Nephron progenitor cell (in vitro differentiated cells): ENCODE measurements around the gene HSD11B2.

Source experiments
- DNase-seq: peaks from one replicate; pipeline ENCODE4 v3.0.0; 2021
- H3K27ac Mint-ChIP-seq: 2 replicates; pipeline ENCODE4 v1.8.0; 2021; ENCODE audit warnings: mild to moderate bottlenecking, moderate library complexity, mixed read lengths
- H3K27me3 Mint-ChIP-seq: 2 replicates; pipeline ENCODE4 v1.8.0; 2021; ENCODE audit warnings: mild to moderate bottlenecking, low read depth, mixed read lengths; ENCODE audit not compliant: poor library complexity
- H3K36me3 Mint-ChIP-seq: 2 replicates; pipeline ENCODE4 v1.8.0; 2021; ENCODE audit warnings: low read depth, mixed read lengths
- H3K4me1 Mint-ChIP-seq: 2 replicates; pipeline ENCODE4 v1.8.0; 2021; ENCODE audit warnings: mixed read lengths
- H3K4me3 Mint-ChIP-seq: 2 replicates; pipeline ENCODE4 v1.8.0; 2021; ENCODE audit warnings: mild to moderate bottlenecking, moderate library complexity, mixed read lengths
- H3K9me3 Mint-ChIP-seq: 2 replicates; pipeline ENCODE4 v1.8.0; 2021; ENCODE audit warnings: mild to moderate bottlenecking, moderate library complexity, mixed read lengths
- TF ChIP-seq, protein P1 (sequence below): fragments of 200-600 bp; sonication (generic); IDR thresholded peaks from 2 replicates; pipeline ENCODE4 v1.5.0; 2021; ENCODE audit warnings: antibody characterized with exemption

The HSD11B2 gene

GRCh38 chr16:67428146-67428731 is 2.7 kb upstream of the HSD11B2 start:
- TF ChIP-seq, protein P1, sequence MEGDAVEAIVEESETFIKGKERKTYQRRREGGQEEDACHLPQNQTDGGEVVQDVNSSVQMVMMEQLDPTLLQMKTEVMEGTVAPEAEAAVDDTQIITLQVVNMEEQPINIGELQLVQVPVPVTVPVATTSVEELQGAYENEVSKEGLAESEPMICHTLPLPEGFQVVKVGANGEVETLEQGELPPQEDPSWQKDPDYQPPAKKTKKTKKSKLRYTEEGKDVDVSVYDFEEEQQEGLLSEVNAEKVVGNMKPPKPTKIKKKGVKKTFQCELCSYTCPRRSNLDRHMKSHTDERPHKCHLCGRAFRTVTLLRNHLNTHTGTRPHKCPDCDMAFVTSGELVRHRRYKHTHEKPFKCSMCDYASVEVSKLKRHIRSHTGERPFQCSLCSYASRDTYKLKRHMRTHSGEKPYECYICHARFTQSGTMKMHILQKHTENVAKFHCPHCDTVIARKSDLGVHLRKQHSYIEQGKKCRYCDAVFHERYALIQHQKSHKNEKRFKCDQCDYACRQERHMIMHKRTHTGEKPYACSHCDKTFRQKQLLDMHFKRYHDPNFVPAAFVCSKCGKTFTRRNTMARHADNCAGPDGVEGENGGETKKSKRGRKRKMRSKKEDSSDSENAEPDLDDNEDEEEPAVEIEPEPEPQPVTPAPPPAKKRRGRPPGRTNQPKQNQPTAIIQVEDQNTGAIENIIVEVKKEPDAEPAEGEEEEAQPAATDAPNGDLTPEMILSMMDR = peak; percentile 84
- H3K27me3 Mint-ChIP-seq = peaks cover 72% of the 10 kb centered on the region
- H3K36me3 Mint-ChIP-seq = no peaks in the 10 kb centered on the region
- H3K4me3 Mint-ChIP-seq = no peak overlapping the region
- H3K27ac Mint-ChIP-seq = no peak overlapping the region
- peaks cover 71% of the 10 kb centered on the region for H3K4me1 Mint-ChIP-seq
- peak; percentile 86 for DNase-seq
- H3K9me3 Mint-ChIP-seq = no peaks in the 10 kb centered on the region

DNA sequence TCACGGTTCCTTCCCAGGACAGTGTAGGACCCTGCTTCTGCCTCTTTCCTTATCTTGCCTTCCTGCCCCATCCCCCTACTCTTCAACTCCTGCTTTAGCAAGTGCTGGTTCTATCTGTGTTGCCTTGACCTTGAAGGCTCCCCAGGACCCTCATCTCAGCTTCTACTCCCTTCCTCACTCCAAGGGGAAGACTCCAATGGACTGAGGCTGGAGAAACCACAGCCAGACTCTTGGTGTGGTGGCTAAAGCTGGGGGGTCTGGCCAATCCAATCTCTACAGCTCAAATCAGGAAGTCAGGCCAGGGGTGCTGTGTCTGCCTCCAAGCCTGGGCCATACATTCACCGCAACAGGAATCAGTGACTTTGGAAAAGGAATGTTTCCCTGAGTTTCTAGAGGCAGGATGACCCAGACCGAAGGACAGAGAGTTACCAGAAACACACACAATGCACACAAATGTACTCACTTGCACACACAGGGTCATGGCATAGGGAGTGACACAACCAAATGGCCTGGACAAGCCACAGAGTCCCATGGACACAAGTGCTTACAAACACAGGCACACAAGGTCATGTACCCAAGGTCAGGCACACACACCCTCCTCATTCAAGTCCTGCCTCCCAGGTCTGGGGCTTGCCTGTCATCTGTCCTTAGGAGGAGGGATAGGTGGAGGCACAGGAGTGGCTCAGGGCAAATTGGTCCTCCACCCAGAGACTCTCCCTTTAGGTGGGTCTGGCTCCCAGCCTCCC is 1.7 kb upstream of the HSD11B2 start:
- no peak for DNase-seq
- Mint-ChIP-seq H3K4me1 (peaks cover 71% of the 10 kb centered on the region), H3K4me3 (peak overlapping the region; percentile 67), H3K27me3 (peaks cover 77% of the 10 kb centered on the region), H3K27ac (no peak overlapping the region), H3K36me3 (peaks cover 3% of the 10 kb centered on the region), H3K9me3 (no peaks in the 10 kb centered on the region)
- TF ChIP-seq, protein P1 = no peak

DNA sequence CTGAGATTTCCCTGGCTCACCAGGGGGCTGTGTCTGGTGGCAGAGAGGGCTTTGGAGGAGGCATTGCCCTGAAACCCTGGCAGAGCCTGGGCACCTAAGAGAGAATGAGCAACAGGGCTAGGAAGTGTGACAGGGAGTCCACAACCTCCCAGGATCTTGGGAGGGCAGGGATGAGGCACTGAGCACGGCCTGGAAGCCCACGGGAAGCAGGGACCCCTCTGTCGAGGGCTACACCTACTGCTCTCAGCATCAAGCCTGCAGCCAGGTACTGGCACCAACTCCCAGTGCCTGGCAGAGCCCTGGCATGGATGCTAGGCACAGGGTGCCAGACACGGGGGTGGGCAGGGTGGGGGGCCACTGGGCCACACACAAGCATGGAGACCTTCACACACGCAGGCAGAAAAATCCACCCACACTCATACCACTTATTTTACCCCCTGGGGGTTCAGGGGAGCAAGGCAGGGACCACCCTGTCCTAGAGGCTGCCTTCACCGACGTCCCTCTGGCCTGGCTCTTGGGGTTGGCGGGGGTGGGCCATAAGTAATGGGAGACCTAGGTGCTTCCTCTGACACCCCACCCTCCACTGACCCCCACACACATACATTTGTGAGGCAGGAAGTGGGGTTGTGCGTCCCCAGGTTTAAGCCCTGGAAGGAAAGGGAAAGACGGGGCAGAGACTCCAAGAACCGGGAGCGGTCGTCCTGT is 970 bp upstream of the HSD11B2 start:
- H3K27ac Mint-ChIP-seq = no peak overlapping the region
- peaks cover 71% of the 10 kb centered on the region for H3K27me3 Mint-ChIP-seq
- H3K36me3 Mint-ChIP-seq = peaks cover 6% of the 10 kb centered on the region
- DNase-seq = no peak
- peak overlapping the region; percentile 82 for H3K4me3 Mint-ChIP-seq
- H3K9me3 Mint-ChIP-seq = no peaks in the 10 kb centered on the region
- peaks cover 71% of the 10 kb centered on the region for H3K4me1 Mint-ChIP-seq
- TF ChIP-seq, protein P1 = no peak

DNA sequence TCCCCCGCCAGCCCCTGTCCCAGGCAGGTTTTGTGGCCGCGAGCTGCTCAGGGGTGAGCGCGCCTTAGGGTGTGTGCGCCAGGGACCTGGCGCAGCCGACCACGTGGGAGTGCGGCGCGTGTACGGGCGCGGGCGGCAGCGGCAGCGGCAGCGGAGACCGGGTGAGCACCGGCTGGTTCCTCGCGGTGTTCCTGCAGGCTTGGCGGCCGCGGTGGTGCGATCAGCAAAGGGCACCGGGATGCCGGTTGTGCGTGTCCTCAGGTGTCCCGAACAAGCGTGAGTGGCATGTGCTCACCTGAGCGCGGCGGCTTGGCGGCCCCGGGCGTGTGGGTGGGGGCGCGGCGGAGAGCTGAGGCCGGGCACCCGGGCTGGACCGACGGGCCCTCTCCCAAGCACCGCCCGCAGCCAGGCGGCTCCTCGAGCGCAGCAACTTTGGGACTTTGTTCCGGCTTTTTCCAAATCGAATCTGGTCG is 381 bp upstream of the HSD11B2 start:
- Mint-ChIP-seq H3K4me1 (peaks cover 71% of the 10 kb centered on the region), H3K9me3 (no peaks in the 10 kb centered on the region), H3K27ac (no peak overlapping the region), H3K36me3 (peaks cover 6% of the 10 kb centered on the region), H3K4me3 (peak overlapping the region; percentile 82), H3K27me3 (peaks cover 65% of the 10 kb centered on the region)
- TF ChIP-seq, protein P1 = no peak
- peak; percentile 56 for DNase-seq

DNA sequence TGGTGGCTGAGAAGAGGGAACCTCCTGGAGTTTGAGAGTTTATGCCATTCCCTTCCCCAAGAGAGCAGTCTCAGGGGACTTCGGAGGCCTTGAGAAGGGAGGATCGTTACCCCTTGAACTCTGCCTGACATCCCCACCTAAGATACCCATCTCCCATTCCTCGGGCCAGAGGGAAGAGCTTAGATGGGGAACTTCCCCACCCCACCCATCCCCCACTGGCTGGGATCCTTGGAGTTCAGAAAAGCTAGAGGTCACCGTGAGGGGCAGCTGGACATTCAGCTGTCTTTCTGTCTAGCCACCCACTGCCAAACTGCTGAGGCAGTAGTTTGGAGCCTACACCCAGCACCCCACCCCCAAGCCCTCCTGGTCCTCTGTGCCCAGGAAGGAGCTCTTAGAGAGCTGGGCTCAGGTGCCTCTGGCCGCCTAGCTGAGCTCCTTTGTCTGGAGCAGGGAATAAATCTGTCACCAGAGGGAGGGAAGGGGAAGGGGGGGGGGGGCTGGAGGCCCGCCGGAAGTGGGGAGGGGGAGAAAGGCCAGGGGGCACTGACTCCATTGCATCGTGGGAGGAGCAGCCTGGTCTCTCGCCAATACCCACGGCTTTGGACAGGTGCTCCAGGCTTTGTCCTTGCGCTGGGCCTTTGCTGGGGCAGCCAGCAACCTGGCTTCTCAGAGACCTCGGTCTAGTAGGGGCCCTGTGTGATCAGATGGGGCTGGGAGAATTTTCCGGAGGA is 1.0 kb downstream of the HSD11B2 start:
- TF ChIP-seq, protein P1 = no peak
- Mint-ChIP-seq H3K36me3 (peaks cover 8% of the 10 kb centered on the region), H3K27ac (peak overlapping the region; percentile 96), H3K27me3 (peaks cover 51% of the 10 kb centered on the region), H3K9me3 (no peaks in the 10 kb centered on the region), H3K4me1 (peaks cover 67% of the 10 kb centered on the region), H3K4me3 (peak overlapping the region; percentile 83)
- DNase-seq = peak; percentile 59
